ENCODE data around the gene PCSK1N.
"Not testable (repeated sequence)": the region's sequence is repeated elsewhere in the genome, so short reads cannot be mapped to it uniquely, and the experiment has no call there.

The PCSK1N gene

GRCh38 chrX:48835524-48836329 is at the start of gene PCSK1N:
PCSK1N (minus strand) TSS chrX:48835610; CDS start chrX:48835532, 78 bp downstream.
- DNase-seq, result no peak

GRCh38 chrX:48883729-48884128 is 48.3 kb upstream of the PCSK1N start:
- DNase-seq, result no peak

- DNase-seq, result not testable (repeated sequence)
These were observed 41.5 kb upstream of the PCSK1N start for GRCh38 chrX:48876944-48877343.

- DNase-seq, result not testable (repeated sequence)
These were observed 36.6 kb upstream of the PCSK1N start for GRCh38 chrX:48872017-48872416.

- no peak for DNase-seq
These were observed 28.8 kb upstream of the PCSK1N start for GRCh38 chrX:48864210-48864609.

GRCh38 chrX:48854898-48855297 is 19.5 kb upstream of the PCSK1N start:
- no peak for DNase-seq

GRCh38 chrX:48854121-48854804 is 18.9 kb upstream of the PCSK1N start:
- DNase-seq, result not testable (repeated sequence)

- not testable (repeated sequence) for DNase-seq
These were observed 18.1 kb upstream of the PCSK1N start for GRCh38 chrX:48853494-48853893.

GRCh38 chrX:48852857-48853256 is 17.4 kb upstream of the PCSK1N start:
- DNase-seq, result no peak

GRCh38 chrX:48848847-48849246 is 13.4 kb upstream of the PCSK1N start:
- DNase-seq, result no peak

- DNase-seq, result no peak
These were observed 4.3 kb upstream of the PCSK1N start for GRCh38 chrX:48839686-48840085.

- no peak for DNase-seq
These were observed 1.1 kb downstream of the PCSK1N start for GRCh38 chrX:48834383-48834709.

GRCh38 chrX:48833542-48834138 is 1.8 kb downstream of the PCSK1N start:
- DNase-seq, result no peak

- DNase-seq, result no peak
These were observed 3.5 kb downstream of the PCSK1N start for GRCh38 chrX:48831909-48832291.

GRCh38 chrX:48831136-48831908 is 4.1 kb downstream of the PCSK1N start:
- DNase-seq, result no peak

- DNase-seq, result no peak
These were observed 6.2 kb downstream of the PCSK1N start for GRCh38 chrX:48829016-48829735.

GRCh38 chrX:48827654-48827968 is 7.8 kb downstream of the PCSK1N start:
- DNase-seq, result no peak

- DNase-seq, result no peak
These were observed 8.3 kb downstream of the PCSK1N start for GRCh38 chrX:48826876-48827653.

- no peak for DNase-seq
These were observed 9.1 kb downstream of the PCSK1N start, which contains the start of gene ERAS for GRCh38 chrX:48826135-48826875. ERAS (plus strand) TSS chrX:48826513; CDS start chrX:48829124, 2,611 bp downstream.

- no peak for DNase-seq
These were observed 11.3 kb downstream of the PCSK1N start for GRCh38 chrX:48824066-48824465.

- no peak for DNase-seq
These were observed 12.4 kb downstream of the PCSK1N start for GRCh38 chrX:48823053-48823452.
